ENCODE measurements around the gene LRIT1.
A peak's percentile ranks its signal among the peaks of the same experiment; 100 is the strongest.

LRIT1 gene

GRCh38 chr10:84254552-84255478 lies 13.5 kb upstream of the LRIT1 start:
- no peak for DNase-seq (ENCODE audit: low read depth, low spot score)

GRCh38 chr10:84248794-84249193 lies 7.4 kb upstream of the LRIT1 start:
- DNase-seq (ENCODE audit: low read depth, low spot score) = no peak

GRCh38 chr10:84247496-84247895 lies 6.2 kb upstream of the LRIT1 start:
- DNase-seq (ENCODE audit: low read depth, low spot score) = no peak

GRCh38 chr10:84244651-84245270 lies 3.4 kb upstream of the LRIT1 start, which contains the start of gene RGR:
Gene RGR, plus strand, starts transcription at chr10:84245053. Its CDS starts 38 bp downstream, at chr10:84245091.
- DNase-seq (ENCODE audit: low read depth, low spot score) = no peak

GRCh38 chr10:84243759-84244158 lies 2.4 kb upstream of the LRIT1 start:
- DNase-seq (ENCODE audit: low read depth, low spot score) = peak; percentile 18

GRCh38 chr10:84238909-84239308 lies 2.4 kb downstream of the LRIT1 start:
- DNase-seq (ENCODE audit: low read depth, low spot score) = no peak

- DNase-seq (ENCODE audit: low read depth, low spot score) = peak; percentile 78
Observed at GRCh38 chr10:84237199-84238051, 3.9 kb downstream of the LRIT1 start.

- DNase-seq (ENCODE audit: low read depth, low spot score) = no peak
Observed at GRCh38 chr10:84236807-84237198, 4.5 kb downstream of the LRIT1 start.

- DNase-seq (ENCODE audit: low read depth, low spot score) = no peak
Observed at GRCh38 chr10:84235096-84235495, 6.2 kb downstream of the LRIT1 start.

- DNase-seq (ENCODE audit: low read depth, low spot score) = no peak
Observed at GRCh38 chr10:84234479-84234878, 6.9 kb downstream of the LRIT1 start.

GRCh38 chr10:84233940-84234339 lies 7.4 kb downstream of the LRIT1 start:
- DNase-seq (ENCODE audit: low read depth, low spot score) = no peak

- no peak for DNase-seq (ENCODE audit: low read depth, low spot score)
Observed at GRCh38 chr10:84232376-84232775, 9.0 kb downstream of the LRIT1 start.

GRCh38 chr10:84230359-84230758 lies 11.0 kb downstream of the LRIT1 start:
- DNase-seq (ENCODE audit: low read depth, low spot score) = no peak

- no peak for DNase-seq (ENCODE audit: low read depth, low spot score)
Observed at GRCh38 chr10:84227810-84228209, 13.5 kb downstream of the LRIT1 start.

- DNase-seq (ENCODE audit: low read depth, low spot score) = no peak
Observed at GRCh38 chr10:84226616-84227015, 14.7 kb downstream of the LRIT1 start.

- no peak for DNase-seq (ENCODE audit: low read depth, low spot score)
Observed at GRCh38 chr10:84225427-84226173, 15.7 kb downstream of the LRIT1 start, which contains the start of gene LRIT2. Gene LRIT2, minus strand, starts transcription at chr10:84225544. Its CDS starts 24 bp downstream, at chr10:84225520.

GRCh38 chr10:84224411-84225028 lies 16.8 kb downstream of the LRIT1 start:
- peak; percentile 61 for DNase-seq (ENCODE audit: low read depth, low spot score)

GRCh38 chr10:84221916-84222315 lies 19.4 kb downstream of the LRIT1 start:
- DNase-seq (ENCODE audit: low read depth, low spot score) = no peak

- no peak for DNase-seq (ENCODE audit: low read depth, low spot score)
Observed at GRCh38 chr10:84217746-84218145, 23.6 kb downstream of the LRIT1 start.

GRCh38 chr10:84216834-84217233 lies 24.5 kb downstream of the LRIT1 start:
- DNase-seq (ENCODE audit: low read depth, low spot score) = no peak

Data from ELF-1 (cell line).